ENCODE data around the gene RTEL1. TPM values are rescaled to one million over a fixed set of nuclear protein-coding genes. Genes with fewer than 3 reads are reported as not detected.

The RTEL1 gene, protein sequence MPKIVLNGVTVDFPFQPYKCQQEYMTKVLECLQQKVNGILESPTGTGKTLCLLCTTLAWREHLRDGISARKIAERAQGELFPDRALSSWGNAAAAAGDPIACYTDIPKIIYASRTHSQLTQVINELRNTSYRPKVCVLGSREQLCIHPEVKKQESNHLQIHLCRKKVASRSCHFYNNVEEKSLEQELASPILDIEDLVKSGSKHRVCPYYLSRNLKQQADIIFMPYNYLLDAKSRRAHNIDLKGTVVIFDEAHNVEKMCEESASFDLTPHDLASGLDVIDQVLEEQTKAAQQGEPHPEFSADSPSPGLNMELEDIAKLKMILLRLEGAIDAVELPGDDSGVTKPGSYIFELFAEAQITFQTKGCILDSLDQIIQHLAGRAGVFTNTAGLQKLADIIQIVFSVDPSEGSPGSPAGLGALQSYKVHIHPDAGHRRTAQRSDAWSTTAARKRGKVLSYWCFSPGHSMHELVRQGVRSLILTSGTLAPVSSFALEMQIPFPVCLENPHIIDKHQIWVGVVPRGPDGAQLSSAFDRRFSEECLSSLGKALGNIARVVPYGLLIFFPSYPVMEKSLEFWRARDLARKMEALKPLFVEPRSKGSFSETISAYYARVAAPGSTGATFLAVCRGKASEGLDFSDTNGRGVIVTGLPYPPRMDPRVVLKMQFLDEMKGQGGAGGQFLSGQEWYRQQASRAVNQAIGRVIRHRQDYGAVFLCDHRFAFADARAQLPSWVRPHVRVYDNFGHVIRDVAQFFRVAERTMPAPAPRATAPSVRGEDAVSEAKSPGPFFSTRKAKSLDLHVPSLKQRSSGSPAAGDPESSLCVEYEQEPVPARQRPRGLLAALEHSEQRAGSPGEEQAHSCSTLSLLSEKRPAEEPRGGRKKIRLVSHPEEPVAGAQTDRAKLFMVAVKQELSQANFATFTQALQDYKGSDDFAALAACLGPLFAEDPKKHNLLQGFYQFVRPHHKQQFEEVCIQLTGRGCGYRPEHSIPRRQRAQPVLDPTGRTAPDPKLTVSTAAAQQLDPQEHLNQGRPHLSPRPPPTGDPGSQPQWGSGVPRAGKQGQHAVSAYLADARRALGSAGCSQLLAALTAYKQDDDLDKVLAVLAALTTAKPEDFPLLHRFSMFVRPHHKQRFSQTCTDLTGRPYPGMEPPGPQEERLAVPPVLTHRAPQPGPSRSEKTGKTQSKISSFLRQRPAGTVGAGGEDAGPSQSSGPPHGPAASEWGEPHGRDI (N-terminal part only)
- total RNA-seq (32.6 and 35.3 TPM in 2 replicates), polyA plus RNA-seq (15.1 and 21.2 TPM in 2 replicates), polyA minus RNA-seq (13.0 and 35.1 TPM in 2 replicates)
- 9.0 TPM for total RNA-seq (2013)

DNA sequence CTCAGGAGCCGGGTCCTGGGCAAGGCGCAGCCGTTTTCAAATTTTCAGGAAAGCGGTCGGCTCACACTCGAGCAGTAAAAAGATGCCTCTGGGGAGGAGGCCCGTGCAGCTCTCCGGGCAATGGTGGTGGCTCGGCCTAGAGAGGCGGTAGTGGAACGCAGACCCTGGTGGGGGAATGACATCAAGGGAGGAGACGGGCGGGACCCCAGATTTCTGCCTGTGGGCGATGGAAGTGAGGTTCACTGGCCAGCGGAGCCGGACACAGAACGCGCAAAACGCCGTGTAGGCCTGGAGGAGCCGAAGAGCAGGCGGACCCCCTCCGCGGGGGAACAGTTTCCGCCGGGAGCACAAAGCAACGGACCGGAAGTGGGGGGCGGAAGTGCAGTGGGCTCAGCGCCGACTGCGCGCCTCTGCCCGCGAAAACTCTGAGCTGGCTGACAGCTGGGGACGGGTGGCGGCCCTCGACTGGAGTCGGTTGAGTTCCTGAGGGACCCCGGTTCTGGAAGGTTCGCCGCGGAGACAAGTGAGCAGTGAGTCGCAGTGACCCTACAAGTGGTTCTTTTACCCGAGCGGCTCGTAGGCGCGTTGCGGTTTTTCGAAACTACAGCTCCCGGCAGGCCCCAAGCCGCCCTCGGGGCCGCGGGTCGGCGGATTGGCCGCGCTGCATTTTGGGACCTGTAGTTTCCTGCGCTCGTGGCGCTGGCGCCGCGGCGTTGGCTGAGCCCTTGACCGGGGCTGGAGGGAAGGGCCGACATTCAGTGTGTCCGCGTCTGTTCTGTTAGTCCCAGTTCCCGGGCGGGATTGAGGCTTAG is at the start of gene RTEL1:
Gene RTEL1 (plus strand): TSS at position 376 of the 812 bp plus-strand sequence. CDS start 1,091 bp downstream, outside the sequence.
- WGBS (ENCODE audit: insufficient coverage): 5% methylated on average over 72 of the region's 73 CpGs
- CTCF ChIA-PET: interaction anchor here (0.9 to 2.4 kb wide), 10 partner anchors 16 to 315 kb away, joined by 3 to 17 read pairs (median 3); partner anchors contain the start of genes ARFRP1, GMEB2, PTK6 and ZGPAT

More for the DNA sequence above, at the start of gene RTEL1:
- H3K9me3 Mint-ChIP-seq (ENCODE audit: insufficient read depth): no peaks in the 10 kb centered on the region
- Histone ChIP-seq H3K4me3 (ENCODE audit: control extremely low read depth in 1 of 5, extremely low read depth in 1 of 5, insufficient read depth in 1 of 5, low read depth in 2 of 5, low read length in 4 of 5) (peak within 1 kb of the TSS; percentile 51 to 94 (median 84)), H3K9ac (ENCODE audit: low read length) (peak within 1 kb of the TSS; percentile 81), H3K27me3 (replicated peaks in 1 of 4; ENCODE audit: control extremely low read depth in 1 of 4, control insufficient read depth in 3 of 4, insufficient read depth in 4 of 4, low read length in 3 of 4) (peaks cover 0 to 28% (median 10%) of the 10 kb centered on the region in 4 experiments), H2AFZ (ENCODE audit: insufficient read depth, low read depth, low read length, poor library complexity, severe bottlenecking) (peak within 1 kb of the TSS; percentile 100), H3K79me2 (ENCODE audit: control insufficient read depth, insufficient read depth, low read length) (peaks cover 7% of the 10 kb centered on the region), H3K9me3 (ENCODE audit: control extremely low read depth in 1 of 3, control insufficient read depth in 2 of 3, insufficient read depth in 1 of 3, low read length in 2 of 3) (peaks cover 0 to 4% (median 0%) of the 10 kb centered on the region in 3 donors), H3K36me3 (replicated peaks in 1 of 2; ENCODE audit: control extremely low read depth in 1 of 2, control insufficient read depth in 1 of 2, extremely low read depth in 1 of 2, insufficient read depth in 2 of 2, low read length in 1 of 2) (peaks cover 0 to 11% of the 10 kb centered on the region in 2 experiments), H3K27ac (ENCODE audit: low read length in 2 of 2) (peak within 1 kb of the TSS; percentile 47 to 70), H4K20me1 (ENCODE audit: control insufficient read depth, insufficient read depth, low read length, poor library complexity, severe bottlenecking) (no peaks in the 10 kb centered on the region), H3K4me1 (ENCODE audit: control insufficient read depth in 2 of 2, insufficient read depth in 2 of 2, low read length in 2 of 2) (peaks cover 21 to 36% of the 10 kb centered on the region in 2 donors), H3K4me2 (replicated peaks; ENCODE audit: low read depth, low read length, poor library complexity, severe bottlenecking) (peak within 1 kb of the TSS; percentile 95)
- DNase-seq (peak; percentile 95), ATAC-seq (ENCODE audit: low read depth) (peak; percentile 91)
- POLR2A ChIA-PET: interaction anchor here (0.5 to 2.1 kb wide), 14 partner anchors 14 to 420 kb away, joined by 3 to 19 read pairs (median 4); partner anchors contain the start of genes ARFRP1, GMEB2, PRPF6 and PTK6
- no peaks in the 10 kb centered on the region for H3K27me3 Mint-ChIP-seq
- intact Hi-C loops (cut with micrococcal nuclease): loop anchor here (1.0 to 5.0 kb wide), 8 partner anchors 16 to 404 kb away; partner anchors contain the start of genes ARFRP1, GMEB2, LIME1 and PPDPF
- peak within 1 kb of the TSS; percentile 96 for H3K27ac Mint-ChIP-seq
- no peak for TF ChIP-seq CTCF (IDR thresholded peaks at IDR 0.05)
- TF ChIP-seq EZH2 (IDR thresholded peaks at IDR 0.05; ENCODE audit: borderline replicate concordance, insufficient read depth, low read depth, low read length, poor library complexity, severe bottlenecking): no peak
- peak within 1 kb of the TSS; percentile 98 for H3K4me3 Mint-ChIP-seq
- peaks cover 21% of the 10 kb centered on the region for H3K4me1 Mint-ChIP-seq
